ENCODE results near the gene SYCE3. TPM values are rescaled to one million over a fixed set of nuclear protein-coding genes. Genes with fewer than 3 reads are reported as not detected.
A peak's percentile ranks its signal among the peaks of the same experiment; 100 is the strongest.

The SYCE3 gene
- total RNA-seq, 2 donors from 2014 or later, result not detected

DNA sequence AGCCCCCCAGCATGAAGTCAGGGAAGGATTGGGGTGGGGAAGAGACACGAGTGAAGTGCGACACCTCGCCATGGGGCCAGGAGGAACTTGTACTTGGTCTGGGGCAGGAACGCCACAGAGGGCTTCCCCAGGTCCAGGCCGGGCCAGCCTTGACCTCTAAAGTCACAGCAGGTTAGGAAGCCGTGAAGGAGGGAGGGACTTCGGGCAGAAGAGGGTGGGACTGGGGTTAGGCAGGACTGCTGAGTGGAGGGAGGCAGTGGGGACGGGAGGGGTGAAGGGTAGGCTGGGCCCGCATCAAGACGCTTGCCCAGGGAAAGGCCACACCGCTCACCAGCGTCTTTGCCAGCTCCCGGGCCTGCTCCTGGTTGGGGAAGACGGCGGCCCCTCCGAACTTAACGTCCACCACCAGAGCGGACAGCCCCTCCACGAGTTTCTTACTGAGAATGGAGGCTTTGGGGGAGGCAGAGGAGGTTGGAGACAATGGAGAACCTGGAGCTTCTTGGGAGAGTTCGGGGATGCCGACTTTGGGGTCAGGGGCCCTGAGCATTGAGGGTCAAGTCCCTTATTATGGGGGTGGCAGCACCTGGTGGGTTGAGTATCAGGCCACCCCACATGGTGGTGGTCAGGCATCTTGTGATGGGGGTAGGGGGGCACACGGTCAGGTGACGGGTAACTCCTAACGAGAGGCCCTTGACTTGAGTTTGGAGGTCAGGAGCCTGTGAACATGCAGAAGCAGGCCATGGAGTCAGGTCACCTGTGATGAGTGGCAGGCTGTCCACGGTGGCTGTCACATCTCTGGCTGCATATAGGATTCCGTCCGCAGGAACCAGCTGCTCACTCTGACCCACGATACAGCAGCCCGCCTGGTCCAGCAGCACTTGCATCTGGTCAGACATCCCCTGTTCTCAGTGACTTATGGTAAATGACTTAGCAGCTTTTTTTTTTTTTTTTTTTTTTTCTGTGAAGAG lies 35.6 kb downstream of the SYCE3 start:
- TF ChIP-seq, protein P1, sequence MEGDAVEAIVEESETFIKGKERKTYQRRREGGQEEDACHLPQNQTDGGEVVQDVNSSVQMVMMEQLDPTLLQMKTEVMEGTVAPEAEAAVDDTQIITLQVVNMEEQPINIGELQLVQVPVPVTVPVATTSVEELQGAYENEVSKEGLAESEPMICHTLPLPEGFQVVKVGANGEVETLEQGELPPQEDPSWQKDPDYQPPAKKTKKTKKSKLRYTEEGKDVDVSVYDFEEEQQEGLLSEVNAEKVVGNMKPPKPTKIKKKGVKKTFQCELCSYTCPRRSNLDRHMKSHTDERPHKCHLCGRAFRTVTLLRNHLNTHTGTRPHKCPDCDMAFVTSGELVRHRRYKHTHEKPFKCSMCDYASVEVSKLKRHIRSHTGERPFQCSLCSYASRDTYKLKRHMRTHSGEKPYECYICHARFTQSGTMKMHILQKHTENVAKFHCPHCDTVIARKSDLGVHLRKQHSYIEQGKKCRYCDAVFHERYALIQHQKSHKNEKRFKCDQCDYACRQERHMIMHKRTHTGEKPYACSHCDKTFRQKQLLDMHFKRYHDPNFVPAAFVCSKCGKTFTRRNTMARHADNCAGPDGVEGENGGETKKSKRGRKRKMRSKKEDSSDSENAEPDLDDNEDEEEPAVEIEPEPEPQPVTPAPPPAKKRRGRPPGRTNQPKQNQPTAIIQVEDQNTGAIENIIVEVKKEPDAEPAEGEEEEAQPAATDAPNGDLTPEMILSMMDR (IDR thresholded peaks at IDR 0.05), result no peak
- peak; percentile 68 for DNase-seq
- Histone ChIP-seq H3K4me3 (peak overlapping the region; percentile 85), H3K27ac (peak overlapping the region; percentile 100), H3K36me3 (peaks cover 10% of the 10 kb centered on the region), H3K27me3 (no peaks in the 10 kb centered on the region), H3K9ac (ENCODE audit: low read depth in 2 of 2, low read length in 2 of 2) (peak overlapping the region; percentile 86), H3K9me3 (no peaks in the 10 kb centered on the region), H3K4me1 (peaks cover 16% of the 10 kb centered on the region)
- intact Hi-C loops (cut with DNase I), result no loop called here

DNA sequence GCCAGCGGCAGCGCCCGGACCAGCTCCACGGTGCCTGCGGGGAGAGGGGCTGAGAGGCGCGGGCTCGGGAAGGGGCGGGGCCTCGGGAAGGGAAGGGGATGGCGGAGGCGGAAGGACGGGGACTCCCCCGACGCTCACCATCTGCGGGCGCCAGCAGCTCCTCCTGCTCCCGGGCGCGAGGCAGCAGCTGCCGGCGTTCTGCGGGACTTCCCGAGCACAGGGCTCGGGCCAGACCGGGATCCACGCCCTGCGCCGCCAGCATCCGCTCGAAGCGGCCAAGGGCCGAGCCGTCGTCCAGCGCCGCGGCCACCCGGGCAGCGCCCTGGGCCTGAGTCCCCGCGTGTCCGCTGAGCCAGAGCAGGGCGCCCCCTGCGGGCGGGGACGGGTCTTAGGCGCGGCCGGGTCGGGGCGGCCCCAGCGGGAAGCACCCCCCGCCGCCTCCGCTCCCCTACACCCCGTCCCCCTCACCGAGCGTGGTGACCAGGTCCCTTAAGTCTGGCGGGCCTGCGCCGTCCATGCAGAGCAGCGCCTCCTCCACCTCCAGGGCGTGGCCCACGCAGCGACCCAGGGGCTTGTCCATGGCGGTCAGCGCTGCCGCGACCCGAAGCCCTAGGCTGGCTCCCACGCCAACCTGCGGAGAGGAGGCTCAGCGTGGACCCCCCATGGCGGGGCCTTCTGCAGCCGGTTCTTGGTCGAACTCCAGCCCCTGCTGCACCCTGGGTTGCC lies 36.4 kb downstream of the SYCE3 start:
- H3K4me3 ChIP-seq, result peak overlapping the region; percentile 85
- DNase-seq, result peak; percentile 86
- intact Hi-C loops (cut with DNase I), result no loop called here
- H3K9me3 ChIP-seq, result no peaks in the 10 kb centered on the region
- H3K9ac ChIP-seq (ENCODE audit: low read depth in 2 of 2, low read length in 2 of 2), result peak overlapping the region; percentile 86
- H3K27ac ChIP-seq, result peak overlapping the region; percentile 100
- H3K4me1 ChIP-seq, result peaks cover 16% of the 10 kb centered on the region
- H3K27me3 ChIP-seq, result no peaks in the 10 kb centered on the region
- peaks cover 10% of the 10 kb centered on the region for H3K36me3 ChIP-seq
- TF ChIP-seq, protein P1 (IDR thresholded peaks at IDR 0.05), result peak; percentile 44

DNA sequence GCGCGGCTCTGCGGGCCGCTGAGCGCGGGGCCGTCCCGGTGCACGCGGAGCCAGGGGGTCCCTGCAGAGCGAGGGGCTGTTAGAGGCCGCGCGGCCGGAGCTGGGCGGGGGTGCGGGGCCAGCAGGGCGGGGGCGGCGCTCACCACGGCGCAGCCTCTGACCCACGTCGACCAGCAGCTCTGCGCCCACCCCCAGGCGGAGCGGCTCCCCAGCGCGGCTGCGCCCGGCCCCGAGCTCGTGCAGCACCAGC lies 36.9 kb downstream of the SYCE3 start:
- no peaks in the 10 kb centered on the region for H3K9me3 ChIP-seq
- H3K4me1 ChIP-seq, result peaks cover 16% of the 10 kb centered on the region
- H3K27me3 ChIP-seq, result no peaks in the 10 kb centered on the region
- intact Hi-C loops (cut with DNase I), result no loop called here
- TF ChIP-seq, protein P1 (IDR thresholded peaks at IDR 0.05), result no peak
- peak overlapping the region; percentile 85 for H3K4me3 ChIP-seq
- H3K36me3 ChIP-seq, result peaks cover 10% of the 10 kb centered on the region
- H3K9ac ChIP-seq (ENCODE audit: low read depth in 2 of 2, low read length in 2 of 2), result peak overlapping the region; percentile 86
- H3K27ac ChIP-seq, result peak overlapping the region; percentile 100
- DNase-seq, result no peak

DNA sequence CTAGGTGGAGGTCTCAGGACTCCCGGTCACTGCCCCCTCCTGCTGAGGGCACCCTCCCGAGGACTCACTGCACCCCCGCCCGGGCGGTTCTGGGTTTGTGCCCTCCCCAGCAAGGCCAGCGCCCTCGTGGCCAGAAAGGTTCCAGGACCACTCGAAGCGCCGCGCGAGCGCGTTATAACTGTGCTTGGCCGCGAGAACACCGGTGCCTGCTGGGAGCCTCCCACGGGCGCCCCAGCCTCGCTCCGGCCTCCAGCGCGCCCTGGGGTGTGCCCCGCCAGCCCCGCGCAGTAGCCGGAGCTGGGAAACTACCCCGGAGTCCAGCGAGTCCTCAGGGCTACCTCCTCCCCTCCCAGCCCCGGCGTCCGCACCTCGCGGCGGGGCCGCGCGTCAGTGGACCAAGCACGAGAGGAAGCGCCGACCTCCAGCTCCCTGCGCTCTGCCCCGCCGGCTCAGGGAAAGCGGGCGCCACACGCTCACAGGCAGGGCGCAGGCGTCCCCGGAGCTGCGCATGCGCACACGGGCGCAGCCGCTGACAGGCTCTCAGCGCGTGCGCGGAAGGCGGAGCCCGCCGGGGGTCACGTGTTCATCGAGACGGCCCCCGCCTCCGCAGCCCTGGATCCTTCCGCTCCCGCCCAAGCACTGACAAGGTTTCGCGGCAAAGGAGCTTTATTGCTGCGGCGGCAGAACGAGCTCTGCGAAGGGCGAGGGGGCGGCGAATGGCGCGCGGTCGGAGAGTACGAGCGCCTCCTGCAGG lies 37.4 kb downstream of the SYCE3 start, which contains the start of gene SCO2:
TSS of gene SCO2 (minus strand) at position 495 of the 754 bp plus-strand sequence. CDS start 1,187 bp downstream, outside the sequence.
- peaks cover 16% of the 10 kb centered on the region for H3K4me1 ChIP-seq

More for the DNA sequence above, 37.4 kb downstream of the SYCE3 start, which contains the start of gene SCO2:
- peaks cover 10% of the 10 kb centered on the region for H3K36me3 ChIP-seq
- peak within 1 kb of the TSS; percentile 86 for H3K9ac ChIP-seq (ENCODE audit: low read depth in 2 of 2, low read length in 2 of 2)
- no peaks in the 10 kb centered on the region for H3K27me3 ChIP-seq
- peak; percentile 97 for DNase-seq
- TF ChIP-seq, protein P1 (IDR thresholded peaks at IDR 0.05), result peak; percentile 34
- H3K4me3 ChIP-seq, result peak within 1 kb of the TSS; percentile 85
- intact Hi-C loops (cut with DNase I), result no loop called here
- no peaks in the 10 kb centered on the region for H3K9me3 ChIP-seq
- H3K27ac ChIP-seq, result peak within 1 kb of the TSS; percentile 100

Data from colonic mucosa (tissue), 4 donors.